HL-60 (cell line): ENCODE measurements around the gene HOXB8.

Experiments
- DNase-seq, 2 experiments: peaks; one replicate each; pipeline ENCODE4 v3.0.0-alpha.2; 2010 to 2020; ENCODE audit warnings: low read depth in 1 of 2, low spot score in 1 of 2
- H3K27ac ChIP-seq: fragments of 250-450 bp; sonication (Bioruptor Pico); replicated peaks from 2 replicates; pipeline ENCODE4 v1.5.1; 2020; ENCODE audit warnings: mild to moderate bottlenecking, moderate library complexity
- H3K27me3 ChIP-seq: fragments of 250-450 bp; sonication (Bioruptor Pico); 2 replicates; pipeline ENCODE4 v1.5.1; 2021; ENCODE audit warnings: mild to moderate bottlenecking, moderate library complexity; ENCODE audit not compliant: insufficient read depth, poor library complexity, severe bottlenecking
- H3K4me3 ChIP-seq: replicated peaks from 2 replicates; pipeline ENCODE4 v1.5.1; 2011; ENCODE audit warnings: mild to moderate bottlenecking, control low read depth, low read length; ENCODE audit not compliant: insufficient read depth
- CTCF ChIP-seq: IDR thresholded peaks from one replicate; pipeline ENCODE4 v1.5.1; 2011; ENCODE audit warnings: low read length, control low read depth, inconsistent platforms; ENCODE audit not compliant: insufficient read depth
- GABPA ChIP-seq: IDR thresholded peaks from 2 replicates; pipeline ENCODE4 v1.6.1; 2012; ENCODE audit warnings: low read depth
- POLR2AphosphoS5 ChIP-seq: IDR thresholded peaks from 2 replicates; pipeline ENCODE4 v1.6.1; 2012; ENCODE audit warnings: low read depth
- REST ChIP-seq: IDR thresholded peaks from 2 replicates; pipeline ENCODE4 v1.6.1; 2012; ENCODE audit warnings: low read depth; ENCODE audit not compliant: insufficient replicate concordance
- SPI1 ChIP-seq: IDR thresholded peaks from 2 replicates; pipeline ENCODE4 v1.6.1; 2012; ENCODE audit warnings: low read depth, mild to moderate bottlenecking, borderline replicate concordance

HOXB8 gene

GRCh38 chr17:48632579-48633265, 17.6 kb upstream of the HOXB8 start:
- no peak for DNase-seq
- H3K27me3 ChIP-seq, result peaks cover 87% of the 10 kb centered on the region

GRCh38 chr17:48631693-48632578, 16.8 kb upstream of the HOXB8 start:
- no peak overlapping the region for H3K27ac ChIP-seq
- peaks cover 87% of the 10 kb centered on the region for H3K27me3 ChIP-seq
- H3K4me3 ChIP-seq, result no peak overlapping the region
- TF ChIP-seq CTCF, result no peak
- no peak for TF ChIP-seq REST
- no peak for TF ChIP-seq POLR2AphosphoS5
- TF ChIP-seq GABPA, result no peak
- no peak for TF ChIP-seq SPI1
- DNase-seq, result no peak

More at GRCh38 chr17:48632579-48633265, 17.6 kb upstream of the HOXB8 start:
- Histone ChIP-seq H3K27ac (no peak overlapping the region), H3K4me3 (no peak overlapping the region)
- no peak for TF ChIP-seq REST
- no peak for TF ChIP-seq CTCF
- TF ChIP-seq GABPA, result no peak
- TF ChIP-seq SPI1, result no peak
- TF ChIP-seq POLR2AphosphoS5, result no peak

- H3K27me3 ChIP-seq, result peaks cover 87% of the 10 kb centered on the region
- H3K27ac ChIP-seq, result no peak overlapping the region
- TF ChIP-seq CTCF, result no peak
- TF ChIP-seq REST, result no peak
- TF ChIP-seq GABPA, result no peak
- no peak for TF ChIP-seq POLR2AphosphoS5
- no peak for TF ChIP-seq SPI1
- no peak for DNase-seq
- no peak overlapping the region for H3K4me3 ChIP-seq
Observed at GRCh38 chr17:48630925-48631692, 16.0 kb upstream of the HOXB8 start.
